Tibial nerve (tissue), 4 donors: ENCODE results near the gene PSEN2.

ENCODE experiments used
- EP300 ChIP-seq, 2 donors: sonication (generic); formaldehyde crosslinking; IDR thresholded peaks; one replicate each; pipeline ENCODE4 v1.6.1; 2017; ENCODE audit warnings: antibody characterized with exemption in 2 of 2, mild to moderate bottlenecking in 1 of 2
- TF ChIP-seq, protein P1 (sequence below), 5 experiments: fragments of 200-600 bp in 3 of 5; fragments of 450-650 bp in 2 of 5; sonication (generic) in 3 of 5; IDR thresholded peaks; one replicate each; pipeline ENCODE4 v1.5.1; 2016 to 2019; ENCODE audit warnings: antibody characterized with exemption in 5 of 5, mild to moderate bottlenecking in 3 of 5, moderate library complexity in 2 of 5

DNA sequence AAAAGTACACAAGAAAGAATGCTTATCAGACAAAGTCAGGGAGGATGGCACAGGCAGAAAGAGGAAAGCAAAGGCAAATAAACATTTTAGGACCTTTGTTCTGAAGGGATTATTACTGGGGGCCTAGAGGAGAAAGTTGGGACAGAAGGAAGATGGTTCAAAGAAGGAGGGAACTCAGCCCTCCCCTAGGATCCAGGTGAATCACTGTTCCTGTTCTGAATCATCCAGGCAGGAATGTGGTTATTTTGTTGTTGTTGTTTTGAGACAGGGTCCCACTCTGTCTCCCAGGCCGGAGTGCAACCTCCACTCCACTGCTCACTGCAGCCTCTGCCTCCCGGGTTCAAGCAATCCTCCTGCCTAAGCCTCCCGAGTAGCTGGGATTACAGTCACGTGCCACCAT lies 38.5 kb upstream of the PSEN2 start:
- TF ChIP-seq, protein P1, sequence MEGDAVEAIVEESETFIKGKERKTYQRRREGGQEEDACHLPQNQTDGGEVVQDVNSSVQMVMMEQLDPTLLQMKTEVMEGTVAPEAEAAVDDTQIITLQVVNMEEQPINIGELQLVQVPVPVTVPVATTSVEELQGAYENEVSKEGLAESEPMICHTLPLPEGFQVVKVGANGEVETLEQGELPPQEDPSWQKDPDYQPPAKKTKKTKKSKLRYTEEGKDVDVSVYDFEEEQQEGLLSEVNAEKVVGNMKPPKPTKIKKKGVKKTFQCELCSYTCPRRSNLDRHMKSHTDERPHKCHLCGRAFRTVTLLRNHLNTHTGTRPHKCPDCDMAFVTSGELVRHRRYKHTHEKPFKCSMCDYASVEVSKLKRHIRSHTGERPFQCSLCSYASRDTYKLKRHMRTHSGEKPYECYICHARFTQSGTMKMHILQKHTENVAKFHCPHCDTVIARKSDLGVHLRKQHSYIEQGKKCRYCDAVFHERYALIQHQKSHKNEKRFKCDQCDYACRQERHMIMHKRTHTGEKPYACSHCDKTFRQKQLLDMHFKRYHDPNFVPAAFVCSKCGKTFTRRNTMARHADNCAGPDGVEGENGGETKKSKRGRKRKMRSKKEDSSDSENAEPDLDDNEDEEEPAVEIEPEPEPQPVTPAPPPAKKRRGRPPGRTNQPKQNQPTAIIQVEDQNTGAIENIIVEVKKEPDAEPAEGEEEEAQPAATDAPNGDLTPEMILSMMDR (IDR thresholded peaks at IDR 0.05): no peak
- no peak for TF ChIP-seq EP300 (IDR thresholded peaks at IDR 0.05)
